Loucy (cell line): Measurements from ENCODE around the gene PTPRN2.

ENCODE experiments used
- CTCF ChIP-seq: fragments of 200-600 bp; sonication (generic); conservative IDR thresholded peaks from 2 replicates; pipeline ENCODE4 v1.5.1; 2014; ENCODE audit warnings: mild to moderate bottlenecking, antibody characterized with exemption, low read length
- EZH2phosphoT487 ChIP-seq: fragments of 200-600 bp; IDR thresholded peaks from 2 replicates; pipeline ENCODE4 v1.6.1; 2018; ENCODE audit warnings: antibody characterized with exemption, mild to moderate bottlenecking, moderate library complexity, borderline replicate concordance

GRCh38 chr7:157759246-157759805 is 828.3 kb downstream of the PTPRN2 start:
- TF ChIP-seq CTCF (no peak), EZH2phosphoT487 (no peak)
